Measurements from ENCODE around the gene DPYD.

Gene DPYD

GRCh38 chr1:97538113-97538512 is 382.7 kb downstream of the DPYD start:
- no peak for DNase-seq (ENCODE audit: low read depth in 2 of 2)

- DNase-seq (ENCODE audit: low read depth in 2 of 2), result no peak
These were observed 387.5 kb downstream of the DPYD start for GRCh38 chr1:97533358-97533757.

- DNase-seq (ENCODE audit: low read depth in 2 of 2), result no peak
These were observed 391.2 kb downstream of the DPYD start for GRCh38 chr1:97529600-97529999.

- DNase-seq (ENCODE audit: low read depth in 2 of 2), result no peak
These were observed 396.6 kb downstream of the DPYD start for GRCh38 chr1:97524211-97524610.

- DNase-seq (ENCODE audit: low read depth in 2 of 2), result no peak
These were observed 404.2 kb downstream of the DPYD start for GRCh38 chr1:97516588-97516987.

GRCh38 chr1:97508653-97509218 is 412.1 kb downstream of the DPYD start:
- no peak for DNase-seq (ENCODE audit: low read depth in 2 of 2)

GRCh38 chr1:97507863-97508262 is 413.0 kb downstream of the DPYD start:
- DNase-seq (ENCODE audit: low read depth in 2 of 2), result no peak

- no peak for DNase-seq (ENCODE audit: low read depth in 2 of 2)
These were observed 414.5 kb downstream of the DPYD start for GRCh38 chr1:97506368-97506767.

- no peak for DNase-seq (ENCODE audit: low read depth in 2 of 2)
These were observed 415.0 kb downstream of the DPYD start for GRCh38 chr1:97505816-97506215.

- no peak for DNase-seq (ENCODE audit: low read depth in 2 of 2)
These were observed 415.5 kb downstream of the DPYD start for GRCh38 chr1:97505289-97505688.

GRCh38 chr1:97502360-97502759 is 418.5 kb downstream of the DPYD start:
- DNase-seq (ENCODE audit: low read depth in 2 of 2), result no peak

GRCh38 chr1:97501628-97502027 is 419.2 kb downstream of the DPYD start:
- DNase-seq (ENCODE audit: low read depth in 2 of 2), result no peak

GRCh38 chr1:97500760-97501159 is 420.1 kb downstream of the DPYD start:
- DNase-seq (ENCODE audit: low read depth in 2 of 2), result no peak

- no peak for DNase-seq (ENCODE audit: low read depth in 2 of 2)
These were observed 421.2 kb downstream of the DPYD start for GRCh38 chr1:97499667-97500066.

- DNase-seq (ENCODE audit: low read depth in 2 of 2), result peak; percentile 1 to 3
These were observed 431.0 kb downstream of the DPYD start for GRCh38 chr1:97489834-97490233.

- DNase-seq (ENCODE audit: low read depth in 2 of 2), result no peak
These were observed 432.3 kb downstream of the DPYD start for GRCh38 chr1:97488530-97488929.

- DNase-seq (ENCODE audit: low read depth in 2 of 2), result no peak
These were observed 438.8 kb downstream of the DPYD start for GRCh38 chr1:97482022-97482421.

- DNase-seq (ENCODE audit: low read depth in 2 of 2), result no peak
These were observed 453.4 kb downstream of the DPYD start for GRCh38 chr1:97467445-97467844.

- DNase-seq (ENCODE audit: low read depth in 2 of 2), result no peak
These were observed 456.5 kb downstream of the DPYD start for GRCh38 chr1:97464305-97464704.

GRCh38 chr1:97461782-97462181 is 459.1 kb downstream of the DPYD start:
- no peak for DNase-seq (ENCODE audit: low read depth in 2 of 2)

- no peak for DNase-seq (ENCODE audit: low read depth in 2 of 2)
These were observed 463.3 kb downstream of the DPYD start for GRCh38 chr1:97457446-97458089.

GRCh38 chr1:97451944-97452343 is 468.9 kb downstream of the DPYD start:
- no peak for DNase-seq (ENCODE audit: low read depth in 2 of 2)

- no peak for DNase-seq (ENCODE audit: low read depth in 2 of 2)
These were observed 469.6 kb downstream of the DPYD start for GRCh38 chr1:97451046-97451826.

All from fibroblast of skin of left biceps (primary cell).